Duodenal mucosa (tissue), 2 donors: ENCODE results near the gene BRD9.
"Not testable (repeated sequence)": the region's sequence is repeated elsewhere in the genome, so short reads cannot be mapped to it uniquely, and the experiment has no call there.

Experiments
- H3K27ac ChIP-seq: one replicate; pipeline ENCODE4 v1.7.0; 2013; ENCODE audit warnings: low read depth, low read length
- H3K27me3 ChIP-seq, 2 donors: one replicate each; pipeline ENCODE4 v1.7.0; 2013; ENCODE audit warnings: low read length in 2 of 2, control low read depth in 1 of 2; ENCODE audit not compliant: insufficient read depth in 2 of 2, control insufficient read depth in 1 of 2
- H3K36me3 ChIP-seq, 2 donors: one replicate each; pipeline ENCODE4 v1.7.0; 2013; ENCODE audit warnings: low read length in 2 of 2, control low read depth in 1 of 2; ENCODE audit not compliant: insufficient read depth in 2 of 2, control insufficient read depth in 1 of 2
- H3K4me1 ChIP-seq, 2 donors: one replicate each; pipeline ENCODE4 v1.7.0; 2013; ENCODE audit warnings: low read length in 2 of 2, control low read depth in 1 of 2; ENCODE audit not compliant: insufficient read depth in 2 of 2, control insufficient read depth in 1 of 2
- H3K4me3 ChIP-seq, 2 donors: one replicate each; pipeline ENCODE4 v1.7.0; 2013; ENCODE audit warnings: low read length in 2 of 2, low read depth in 1 of 2
- H3K9ac ChIP-seq, 2 donors: one replicate each; pipeline ENCODE4 v1.7.0; 2013; ENCODE audit warnings: low read length in 2 of 2, low read depth in 1 of 2
- H3K9me3 ChIP-seq, 2 donors: one replicate each; pipeline ENCODE4 v1.7.0; 2013; ENCODE audit warnings: low read length in 2 of 2, control low read depth in 1 of 2; ENCODE audit not compliant: control insufficient read depth in 1 of 2

BRD9 gene

DNA sequence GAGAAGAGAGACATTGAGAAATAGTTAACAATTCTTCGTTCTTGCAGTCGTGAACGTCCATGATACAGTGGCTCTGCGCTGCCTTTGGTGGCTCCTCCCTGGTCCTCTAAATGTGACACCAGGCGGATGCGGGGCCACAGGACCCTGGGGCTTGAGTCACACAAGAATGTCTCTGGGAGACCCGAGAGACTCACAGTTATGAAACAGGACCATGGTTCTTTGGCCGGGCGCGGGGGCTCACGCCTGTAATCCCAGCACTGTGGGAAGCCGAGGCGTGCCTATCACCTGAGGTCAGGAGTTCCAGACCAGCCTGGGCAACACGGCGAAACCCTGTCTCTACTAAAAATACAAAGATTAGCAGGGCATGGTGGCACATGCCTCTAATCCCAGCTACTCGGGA lies 41.0 kb downstream of the BRD9 start:
- peaks cover 0 to 12% of the 10 kb centered on the region in 2 donors for H3K27me3 ChIP-seq
- no peaks in the 10 kb centered on the region for H3K9me3 ChIP-seq
- no peaks in the 10 kb centered on the region for H3K4me1 ChIP-seq
- H3K9ac ChIP-seq, result no peak overlapping the region
- H3K27ac ChIP-seq, result no peak overlapping the region
- no peaks in the 10 kb centered on the region for H3K36me3 ChIP-seq
- H3K4me3 ChIP-seq, result no peak overlapping the region

GRCh38 chr5:851076-851475 lies 41.5 kb downstream of the BRD9 start:
- H3K4me3 ChIP-seq, result no peak overlapping the region
- no peaks in the 10 kb centered on the region for H3K36me3 ChIP-seq
- no peaks in the 10 kb centered on the region for H3K9me3 ChIP-seq
- no peaks in the 10 kb centered on the region for H3K4me1 ChIP-seq
- peaks cover 0 to 12% of the 10 kb centered on the region in 2 donors for H3K27me3 ChIP-seq
- H3K27ac ChIP-seq, result no peak overlapping the region
- H3K9ac ChIP-seq, result no peak overlapping the region

DNA sequence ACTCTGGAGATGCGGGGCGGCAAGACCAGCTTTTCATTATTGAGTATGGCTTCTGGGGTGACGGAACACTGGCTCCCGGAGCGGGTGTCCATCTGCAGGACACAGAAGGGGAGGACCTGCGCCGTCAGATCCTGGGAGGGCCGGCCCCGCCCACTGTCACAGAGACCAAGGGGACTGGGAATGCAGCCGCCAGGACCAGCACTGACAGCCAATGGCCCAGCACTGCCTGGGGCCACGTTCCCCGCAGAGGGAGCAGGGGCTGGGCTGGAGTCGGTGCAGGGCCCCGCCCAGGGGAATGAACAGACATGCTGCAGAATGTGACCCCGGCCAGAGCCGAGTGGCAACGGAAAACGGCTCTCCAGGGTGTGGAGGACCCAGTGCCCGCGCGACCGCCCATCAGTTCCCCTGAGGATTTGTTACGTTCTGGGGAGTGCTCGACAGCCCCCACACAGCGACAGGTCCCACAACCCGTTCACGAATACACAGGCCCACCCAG lies 42.0 kb downstream of the BRD9 start, which contains the start of gene ZDHHC11:
TSS of gene ZDHHC11 (minus strand) at position 476 of the 496 bp plus-strand sequence. CDS start at position 92, 384 bp downstream.
- Histone ChIP-seq H3K27me3 (peaks cover 0 to 12% of the 10 kb centered on the region in 2 donors), H3K9ac (no peak within 1 kb of the TSS), H3K36me3 (no peaks in the 10 kb centered on the region), H3K9me3 (no peaks in the 10 kb centered on the region), H3K4me3 (no peak within 1 kb of the TSS), H3K4me1 (no peaks in the 10 kb centered on the region), H3K27ac (no peak within 1 kb of the TSS)

DNA sequence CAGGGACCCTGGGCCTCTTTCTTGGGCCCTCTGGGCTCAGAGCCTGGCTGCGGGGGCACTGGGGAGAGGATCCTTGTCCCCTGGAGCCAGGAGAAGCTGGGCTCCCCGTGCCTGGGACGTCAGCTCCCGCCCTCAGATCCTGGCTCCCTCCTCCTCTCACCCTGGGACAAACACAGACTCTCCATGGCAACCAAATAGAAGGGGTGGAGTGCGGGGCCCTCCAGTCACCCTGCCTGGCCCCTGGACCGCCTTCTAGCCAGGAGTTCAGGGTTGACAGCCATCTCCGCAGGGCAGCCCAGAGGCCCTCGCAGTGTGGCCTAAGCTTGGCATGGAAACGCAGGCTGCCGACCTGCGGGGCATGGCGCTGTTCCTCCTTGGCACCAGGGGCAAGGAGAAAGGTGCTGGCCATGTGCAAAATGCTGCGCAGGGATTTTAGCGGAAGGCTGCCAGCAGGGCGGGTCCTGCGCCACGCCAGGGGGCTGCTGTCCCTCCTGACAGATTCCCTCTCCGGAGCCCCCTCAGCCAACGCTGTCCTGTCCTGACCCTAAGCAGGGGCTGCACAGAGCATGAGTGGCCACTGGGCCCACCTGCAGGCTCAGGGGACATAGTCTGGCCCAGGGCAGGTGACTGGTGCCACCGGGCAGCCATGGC lies 42.8 kb downstream of the BRD9 start:
- Histone ChIP-seq H3K27me3 (peaks cover 0 to 12% of the 10 kb centered on the region in 2 donors), H3K4me3 (no peak overlapping the region), H3K27ac (no peak overlapping the region), H3K4me1 (no peaks in the 10 kb centered on the region), H3K9me3 (no peaks in the 10 kb centered on the region), H3K36me3 (no peaks in the 10 kb centered on the region), H3K9ac (no peak overlapping the region)

DNA sequence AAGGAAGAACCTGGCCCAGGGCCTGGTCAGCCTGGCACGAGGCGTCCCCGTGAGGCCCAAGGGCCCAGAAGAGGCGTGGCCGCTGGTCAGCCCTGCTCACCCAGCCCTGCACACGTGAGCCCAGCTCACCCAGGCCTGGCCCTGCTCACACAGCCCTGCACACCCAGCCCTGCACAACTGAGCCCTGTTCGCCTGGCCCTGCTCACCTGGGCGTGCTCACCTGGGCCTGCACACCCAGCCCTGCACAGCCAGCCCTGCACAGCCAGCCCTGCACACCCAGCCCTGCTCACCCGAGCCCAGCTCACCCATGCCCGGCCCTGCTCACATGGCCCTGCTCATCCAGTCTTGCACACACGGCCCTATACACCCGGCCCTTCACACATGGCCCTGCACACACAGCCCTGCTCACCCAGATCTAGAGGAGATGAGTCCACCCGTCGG lies 43.9 kb downstream of the BRD9 start:
- Histone ChIP-seq H3K27me3 (peaks cover 0 to 12% of the 10 kb centered on the region in 2 donors), H3K27ac (no peak overlapping the region), H3K36me3 (no peaks in the 10 kb centered on the region), H3K4me1 (no peaks in the 10 kb centered on the region), H3K4me3 (no peak overlapping the region), H3K9me3 (no peaks in the 10 kb centered on the region), H3K9ac (no peak overlapping the region)

- H3K27me3 ChIP-seq, result peaks cover 0 to 12% of the 10 kb centered on the region in 2 donors
- H3K9me3 ChIP-seq, H3K27ac ChIP-seq, H3K36me3 ChIP-seq, H3K4me1 ChIP-seq, H3K4me3 ChIP-seq, H3K9ac ChIP-seq: not testable (repeated sequence)
Observed at GRCh38 chr5:847736-848135, 44.9 kb downstream of the BRD9 start.

- not testable (repeated sequence) for H3K36me3 ChIP-seq, H3K4me3 ChIP-seq, H3K27ac ChIP-seq, H3K9me3 ChIP-seq, H3K4me1 ChIP-seq, H3K9ac ChIP-seq
- H3K27me3 ChIP-seq, result peaks cover 0 to 12% of the 10 kb centered on the region in 2 donors
Observed at GRCh38 chr5:847212-847611, 45.4 kb downstream of the BRD9 start.

DNA sequence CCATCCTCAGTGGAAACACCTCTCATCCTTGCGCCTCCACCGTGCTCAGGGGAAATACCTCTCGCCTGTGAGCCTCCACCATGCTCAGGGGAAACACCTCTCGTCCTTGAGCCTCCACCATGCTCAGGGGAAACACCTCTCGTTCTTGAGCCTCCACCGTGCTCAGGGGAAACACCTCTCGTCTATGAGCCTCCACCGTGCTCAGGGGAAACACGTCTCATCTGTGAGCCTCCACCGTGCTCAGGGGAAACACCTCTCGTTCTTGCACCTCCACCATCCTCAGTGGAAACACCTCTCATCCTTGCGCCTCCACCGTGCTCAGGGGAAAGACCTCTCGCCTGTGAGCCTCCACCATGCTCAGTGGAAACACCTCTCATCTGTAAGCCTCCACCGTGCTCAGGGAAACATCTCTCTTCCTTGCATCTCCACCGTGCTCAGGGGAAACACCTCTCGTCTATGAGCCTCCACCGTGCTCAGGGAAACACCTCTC lies 46.0 kb downstream of the BRD9 start:
- H3K9me3 ChIP-seq, H3K4me3 ChIP-seq, H3K36me3 ChIP-seq, H3K27ac ChIP-seq, H3K4me1 ChIP-seq, H3K9ac ChIP-seq: not testable (repeated sequence)
- H3K27me3 ChIP-seq, result peaks cover 0 to 11% of the 10 kb centered on the region in 2 donors

- H3K27me3 ChIP-seq, H3K4me3 ChIP-seq: not testable (repeated sequence)
Observed at GRCh38 chr5:845676-846601, 46.7 kb downstream of the BRD9 start.

DNA sequence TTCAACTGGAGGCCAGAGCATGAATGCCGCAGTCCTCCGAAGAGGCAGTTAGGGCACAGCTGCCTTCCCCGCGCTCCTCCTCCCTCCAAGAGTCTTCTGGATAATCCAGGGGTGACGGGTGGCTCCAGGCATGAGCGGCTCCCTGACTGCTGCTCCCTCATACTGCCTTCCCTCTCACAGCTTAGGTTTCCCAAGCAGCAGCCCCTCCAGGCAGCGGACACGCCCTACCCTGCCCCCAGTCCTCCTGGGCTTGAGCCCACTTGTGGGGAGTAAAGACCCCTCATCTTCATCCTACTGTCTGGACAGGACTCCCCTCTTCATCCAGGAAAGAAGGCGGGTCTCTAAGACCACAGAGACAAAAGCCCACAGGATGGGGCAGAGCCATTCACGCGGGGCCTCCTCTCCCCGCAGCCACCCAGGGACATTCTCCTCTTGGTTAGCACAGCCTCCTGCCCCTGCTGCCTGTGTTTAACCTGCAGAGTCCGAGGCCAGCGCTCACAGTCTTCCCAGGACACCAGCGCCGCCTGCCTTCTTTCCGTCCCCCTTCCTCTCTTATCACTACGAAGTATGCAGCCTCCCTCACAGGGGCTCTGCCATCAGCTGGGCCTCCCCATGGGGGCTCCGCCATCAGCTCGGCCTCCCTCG lies 47.4 kb downstream of the BRD9 start:
- H3K27me3 ChIP-seq, H3K36me3 ChIP-seq, H3K27ac ChIP-seq, H3K4me1 ChIP-seq, H3K9ac ChIP-seq, H3K4me3 ChIP-seq, H3K9me3 ChIP-seq: not testable (repeated sequence)

More at GRCh38 chr5:845676-846601, 46.7 kb downstream of the BRD9 start:
- H3K9ac ChIP-seq, H3K27ac ChIP-seq, H3K36me3 ChIP-seq, H3K9me3 ChIP-seq, H3K4me1 ChIP-seq: not testable (repeated sequence)
